HL-60 (cell line): ENCODE results near the gene MEF2C.

Experiments used
- DNase-seq, 2 experiments: peaks; one replicate each; pipeline ENCODE4 v3.0.0-alpha.2; 2010 to 2020; ENCODE audit warnings: low read depth in 1 of 2, low spot score in 1 of 2
- H3K27ac ChIP-seq: fragments of 250-450 bp; sonication (Bioruptor Pico); replicated peaks from 2 replicates; pipeline ENCODE4 v1.5.1; 2020; ENCODE audit warnings: mild to moderate bottlenecking, moderate library complexity
- H3K27me3 ChIP-seq: fragments of 250-450 bp; sonication (Bioruptor Pico); 2 replicates; pipeline ENCODE4 v1.5.1; 2021; ENCODE audit warnings: mild to moderate bottlenecking, moderate library complexity; ENCODE audit not compliant: insufficient read depth, poor library complexity, severe bottlenecking
- H3K4me3 ChIP-seq: replicated peaks from 2 replicates; pipeline ENCODE4 v1.5.1; 2011; ENCODE audit warnings: mild to moderate bottlenecking, control low read depth, low read length; ENCODE audit not compliant: insufficient read depth
- GABPA ChIP-seq: IDR thresholded peaks from 2 replicates; pipeline ENCODE4 v1.6.1; 2012; ENCODE audit warnings: low read depth
- POLR2AphosphoS5 ChIP-seq: IDR thresholded peaks from 2 replicates; pipeline ENCODE4 v1.6.1; 2012; ENCODE audit warnings: low read depth
- SPI1 ChIP-seq: IDR thresholded peaks from 2 replicates; pipeline ENCODE4 v1.6.1; 2012; ENCODE audit warnings: low read depth, mild to moderate bottlenecking, borderline replicate concordance
- TF ChIP-seq, protein P1 (sequence below): IDR thresholded peaks from one replicate; pipeline ENCODE4 v1.5.1; 2011; ENCODE audit warnings: low read length, control low read depth, inconsistent platforms; ENCODE audit not compliant: insufficient read depth
- TF ChIP-seq, protein P2 (sequence below): IDR thresholded peaks from 2 replicates; pipeline ENCODE4 v1.6.1; 2012; ENCODE audit warnings: low read depth; ENCODE audit not compliant: insufficient replicate concordance

The MEF2C gene

DNA sequence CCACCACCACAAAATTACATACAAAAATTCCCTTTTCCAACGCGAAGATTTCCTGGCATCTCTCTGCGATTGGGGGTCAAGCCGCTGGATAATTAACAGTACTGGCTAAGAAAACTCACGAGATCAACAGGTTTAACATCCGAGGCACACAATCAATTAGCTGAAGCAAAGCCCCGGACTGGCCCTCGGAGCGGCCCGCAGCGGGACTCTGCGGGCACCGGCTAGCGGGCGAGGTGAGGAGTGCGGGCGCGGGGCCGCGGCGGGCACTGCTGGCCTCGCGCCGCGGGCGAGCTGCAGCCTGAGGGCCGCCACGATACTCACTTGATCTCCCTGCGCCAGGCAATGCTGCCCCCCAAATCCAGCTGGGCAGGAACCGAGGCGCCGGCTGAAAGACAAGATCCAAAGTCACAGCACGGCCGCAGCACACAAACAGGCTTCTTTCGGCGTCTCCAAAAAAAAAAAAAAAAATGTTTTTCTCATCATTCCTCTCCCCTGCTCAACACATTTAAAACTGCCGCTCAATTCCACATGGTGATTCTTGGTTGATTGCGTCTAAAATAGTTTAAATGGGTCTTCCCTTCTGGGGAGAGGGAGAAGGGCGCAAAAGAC is 210.2 kb downstream of the MEF2C start:
- no peak overlapping the region for H3K27ac ChIP-seq
- no peak overlapping the region for H3K4me3 ChIP-seq
- peaks cover 24% of the 10 kb centered on the region for H3K27me3 ChIP-seq
- no peak for DNase-seq
- TF ChIP-seq GABPA (no peak), SPI1 (no peak), POLR2AphosphoS5 (no peak)
- TF ChIP-seq, protein P1, sequence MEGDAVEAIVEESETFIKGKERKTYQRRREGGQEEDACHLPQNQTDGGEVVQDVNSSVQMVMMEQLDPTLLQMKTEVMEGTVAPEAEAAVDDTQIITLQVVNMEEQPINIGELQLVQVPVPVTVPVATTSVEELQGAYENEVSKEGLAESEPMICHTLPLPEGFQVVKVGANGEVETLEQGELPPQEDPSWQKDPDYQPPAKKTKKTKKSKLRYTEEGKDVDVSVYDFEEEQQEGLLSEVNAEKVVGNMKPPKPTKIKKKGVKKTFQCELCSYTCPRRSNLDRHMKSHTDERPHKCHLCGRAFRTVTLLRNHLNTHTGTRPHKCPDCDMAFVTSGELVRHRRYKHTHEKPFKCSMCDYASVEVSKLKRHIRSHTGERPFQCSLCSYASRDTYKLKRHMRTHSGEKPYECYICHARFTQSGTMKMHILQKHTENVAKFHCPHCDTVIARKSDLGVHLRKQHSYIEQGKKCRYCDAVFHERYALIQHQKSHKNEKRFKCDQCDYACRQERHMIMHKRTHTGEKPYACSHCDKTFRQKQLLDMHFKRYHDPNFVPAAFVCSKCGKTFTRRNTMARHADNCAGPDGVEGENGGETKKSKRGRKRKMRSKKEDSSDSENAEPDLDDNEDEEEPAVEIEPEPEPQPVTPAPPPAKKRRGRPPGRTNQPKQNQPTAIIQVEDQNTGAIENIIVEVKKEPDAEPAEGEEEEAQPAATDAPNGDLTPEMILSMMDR = no peak
- TF ChIP-seq, protein P2, sequence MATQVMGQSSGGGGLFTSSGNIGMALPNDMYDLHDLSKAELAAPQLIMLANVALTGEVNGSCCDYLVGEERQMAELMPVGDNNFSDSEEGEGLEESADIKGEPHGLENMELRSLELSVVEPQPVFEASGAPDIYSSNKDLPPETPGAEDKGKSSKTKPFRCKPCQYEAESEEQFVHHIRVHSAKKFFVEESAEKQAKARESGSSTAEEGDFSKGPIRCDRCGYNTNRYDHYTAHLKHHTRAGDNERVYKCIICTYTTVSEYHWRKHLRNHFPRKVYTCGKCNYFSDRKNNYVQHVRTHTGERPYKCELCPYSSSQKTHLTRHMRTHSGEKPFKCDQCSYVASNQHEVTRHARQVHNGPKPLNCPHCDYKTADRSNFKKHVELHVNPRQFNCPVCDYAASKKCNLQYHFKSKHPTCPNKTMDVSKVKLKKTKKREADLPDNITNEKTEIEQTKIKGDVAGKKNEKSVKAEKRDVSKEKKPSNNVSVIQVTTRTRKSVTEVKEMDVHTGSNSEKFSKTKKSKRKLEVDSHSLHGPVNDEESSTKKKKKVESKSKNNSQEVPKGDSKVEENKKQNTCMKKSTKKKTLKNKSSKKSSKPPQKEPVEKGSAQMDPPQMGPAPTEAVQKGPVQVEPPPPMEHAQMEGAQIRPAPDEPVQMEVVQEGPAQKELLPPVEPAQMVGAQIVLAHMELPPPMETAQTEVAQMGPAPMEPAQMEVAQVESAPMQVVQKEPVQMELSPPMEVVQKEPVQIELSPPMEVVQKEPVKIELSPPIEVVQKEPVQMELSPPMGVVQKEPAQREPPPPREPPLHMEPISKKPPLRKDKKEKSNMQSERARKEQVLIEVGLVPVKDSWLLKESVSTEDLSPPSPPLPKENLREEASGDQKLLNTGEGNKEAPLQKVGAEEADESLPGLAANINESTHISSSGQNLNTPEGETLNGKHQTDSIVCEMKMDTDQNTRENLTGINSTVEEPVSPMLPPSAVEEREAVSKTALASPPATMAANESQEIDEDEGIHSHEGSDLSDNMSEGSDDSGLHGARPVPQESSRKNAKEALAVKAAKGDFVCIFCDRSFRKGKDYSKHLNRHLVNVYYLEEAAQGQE = no peak

DNA sequence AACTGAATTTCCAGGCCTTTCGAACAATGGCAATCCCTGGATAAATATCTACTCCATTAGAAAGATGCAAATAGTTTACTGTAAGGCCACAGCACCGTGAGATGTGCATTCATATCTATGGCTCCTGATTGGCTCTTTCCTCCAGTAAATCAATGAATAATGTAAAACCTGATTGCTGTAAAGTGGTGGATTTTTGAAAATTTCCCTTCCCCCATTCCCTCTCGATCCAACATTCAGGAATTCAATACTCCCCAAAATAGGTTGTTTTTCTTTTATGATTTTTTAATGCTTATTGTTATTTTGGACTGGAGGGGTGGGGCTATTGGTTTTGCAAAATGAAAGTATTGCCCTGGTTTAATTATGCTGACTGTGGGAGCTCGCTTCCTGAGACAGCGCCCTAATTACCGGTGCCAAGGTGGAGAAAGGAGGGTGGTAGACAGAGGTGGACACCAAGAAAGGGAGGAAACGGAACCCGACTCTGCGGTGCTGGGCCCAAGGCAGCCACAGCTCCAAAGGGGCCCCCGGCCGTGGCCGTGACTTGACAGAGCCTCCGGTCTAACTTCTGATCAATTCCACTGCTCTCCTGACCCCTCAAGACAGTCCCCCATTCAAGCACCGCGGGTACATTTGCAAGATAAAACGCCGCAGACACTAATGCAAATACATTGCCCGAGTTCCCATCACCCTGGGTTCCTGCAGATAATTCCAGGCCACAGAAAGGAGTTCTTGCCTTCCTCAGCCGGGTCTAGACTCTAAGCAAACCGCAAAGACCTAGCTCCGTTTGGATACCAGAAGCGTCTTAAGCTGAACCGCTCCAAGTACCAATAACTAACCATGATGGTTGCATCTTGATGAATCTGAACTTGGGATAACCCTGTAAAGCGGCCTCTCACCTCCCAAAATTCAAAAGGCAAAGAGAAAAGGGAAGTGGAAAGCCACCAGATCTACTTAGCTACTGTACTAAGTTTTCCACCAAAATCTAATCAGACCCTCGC is 211.2 kb downstream of the MEF2C start:
- no peak for TF ChIP-seq POLR2AphosphoS5
- TF ChIP-seq GABPA = no peak
- TF ChIP-seq, protein P1 = no peak
- TF ChIP-seq, protein P2 = no peak
- no peak for TF ChIP-seq SPI1
- Histone ChIP-seq H3K4me3 (no peak overlapping the region), H3K27me3 (peaks cover 20% of the 10 kb centered on the region), H3K27ac (no peak overlapping the region)
- no peak for DNase-seq

DNA sequence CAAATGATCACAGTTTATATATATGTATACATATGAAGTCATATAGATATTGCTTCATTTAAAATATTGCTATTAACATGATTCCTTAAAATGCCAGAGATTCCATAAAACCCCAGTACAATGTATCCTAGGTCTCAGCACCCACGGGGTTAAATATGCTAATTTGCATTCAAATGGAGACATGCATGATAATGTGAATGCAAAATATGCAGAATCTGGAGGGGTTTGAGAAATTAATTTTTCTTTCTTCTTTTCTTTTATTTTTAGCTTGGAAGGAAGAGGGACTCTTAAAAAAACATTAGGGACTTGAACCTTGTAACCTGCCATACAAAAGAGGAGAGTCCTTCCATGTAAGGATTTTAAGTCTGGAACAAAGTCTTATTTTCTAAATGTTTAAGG is 211.9 kb downstream of the MEF2C start:
- Histone ChIP-seq H3K27ac (no peak overlapping the region), H3K27me3 (peaks cover 15% of the 10 kb centered on the region), H3K4me3 (no peak overlapping the region)
- no peak for DNase-seq
- TF ChIP-seq, protein P2 = no peak
- TF ChIP-seq SPI1 = no peak
- TF ChIP-seq, protein P1 = no peak
- no peak for TF ChIP-seq POLR2AphosphoS5
- TF ChIP-seq GABPA = no peak
